ENCODE results near the gene SOBP.
A peak's percentile ranks its signal among the peaks of the same experiment; 100 is the strongest.

Gene SOBP

GRCh38 chr6:107663308-107663707 is 173.4 kb downstream of the SOBP start:
- DNase-seq = no peak

GRCh38 chr6:107665382-107665781 is 175.5 kb downstream of the SOBP start:
- no peak for DNase-seq

GRCh38 chr6:107666084-107666980 is 176.4 kb downstream of the SOBP start:
- DNase-seq = peak; percentile 54

GRCh38 chr6:107666981-107667601 is 177.2 kb downstream of the SOBP start:
- DNase-seq = no peak

- peak; percentile 73 for DNase-seq
Observed at GRCh38 chr6:107667790-107668189, 177.9 kb downstream of the SOBP start.

- DNase-seq = no peak
Observed at GRCh38 chr6:107668743-107669474, 179.0 kb downstream of the SOBP start.

- peak; percentile 81 for DNase-seq
Observed at GRCh38 chr6:107670792-107671199, 180.9 kb downstream of the SOBP start.

GRCh38 chr6:107673076-107673494 is 183.2 kb downstream of the SOBP start:
- DNase-seq = no peak

- DNase-seq = peak; percentile 84
Observed at GRCh38 chr6:107674995-107675738, 185.2 kb downstream of the SOBP start.

- DNase-seq = no peak
Observed at GRCh38 chr6:107676042-107676441, 186.1 kb downstream of the SOBP start.

GRCh38 chr6:107677399-107677798 is 187.5 kb downstream of the SOBP start:
- no peak for DNase-seq

GRCh38 chr6:107679457-107679856 is 189.5 kb downstream of the SOBP start:
- no peak for DNase-seq

- DNase-seq = no peak
Observed at GRCh38 chr6:107682721-107683120, 192.8 kb downstream of the SOBP start.

- no peak for DNase-seq
Observed at GRCh38 chr6:107683183-107683582, 193.3 kb downstream of the SOBP start.

GRCh38 chr6:107684996-107685395 is 195.1 kb downstream of the SOBP start:
- no peak for DNase-seq

GRCh38 chr6:107689190-107689589 is 199.3 kb downstream of the SOBP start:
- no peak for DNase-seq

- no peak for DNase-seq
Observed at GRCh38 chr6:107689951-107690642, 200.2 kb downstream of the SOBP start.

- DNase-seq = no peak
Observed at GRCh38 chr6:107690643-107691061, 200.7 kb downstream of the SOBP start.

- DNase-seq = no peak
Observed at GRCh38 chr6:107691062-107691751, 201.3 kb downstream of the SOBP start.

GRCh38 chr6:107692351-107692750 is 202.4 kb downstream of the SOBP start:
- no peak for DNase-seq

- no peak for DNase-seq
Observed at GRCh38 chr6:107695061-107695720, 205.3 kb downstream of the SOBP start.
